ENCODE results near the gene MTMR6.

Gene MTMR6

GRCh38 chr13:25231517-25231916 is 55.8 kb downstream of the MTMR6 start:
- TF ChIP-seq ZBTB7A (IDR thresholded peaks at IDR 0.05; ENCODE audit: low read depth) (no peak), TEAD4 (IDR thresholded peaks at IDR 0.05) (no peak), CEBPB (IDR thresholded peaks at IDR 0.05) (no peak), EP300 (IDR thresholded peaks at IDR 0.05; ENCODE audit: borderline replicate concordance) (no peak), CREB1 (IDR thresholded peaks at IDR 0.05; ENCODE audit: low read depth) (no peak), REST (IDR thresholded peaks at IDR 0.05; ENCODE audit: low read depth) (no peak), TCF12 (IDR thresholded peaks at IDR 0.05; ENCODE audit: low read depth) (no peak), MAX (IDR thresholded peaks at IDR 0.05) (no peak), TAF1 (IDR thresholded peaks at IDR 0.05; ENCODE audit: low read depth) (no peak), YY1 (IDR thresholded peaks at IDR 0.05; ENCODE audit: low read depth) (no peak), RAD21 (IDR thresholded peaks at IDR 0.05; ENCODE audit: low read depth) (no peak), NFIC (IDR thresholded peaks at IDR 0.05) (no peak), FOXM1 (IDR thresholded peaks at IDR 0.05; ENCODE audit: borderline replicate concordance, low read depth) (no peak), EGR1 (IDR thresholded peaks at IDR 0.05) (no peak), USF1 (IDR thresholded peaks at IDR 0.05) (no peak)

- no peak for TF ChIP-seq TCF12 (IDR thresholded peaks at IDR 0.05; ENCODE audit: low read depth)
- TF ChIP-seq RAD21 (IDR thresholded peaks at IDR 0.05; ENCODE audit: low read depth): no peak
- no peak for TF ChIP-seq REST (IDR thresholded peaks at IDR 0.05; ENCODE audit: low read depth)
- TF ChIP-seq EP300 (IDR thresholded peaks at IDR 0.05; ENCODE audit: borderline replicate concordance): no peak
Measured at GRCh38 chr13:25227690-25228089, 59.6 kb downstream of the MTMR6 start.

- no peak for TF ChIP-seq FOXM1 (IDR thresholded peaks at IDR 0.05; ENCODE audit: borderline replicate concordance, low read depth)
- no peak for TF ChIP-seq MAX (IDR thresholded peaks at IDR 0.05)
- TF ChIP-seq EGR1 (IDR thresholded peaks at IDR 0.05): no peak
- TF ChIP-seq TEAD4 (IDR thresholded peaks at IDR 0.05): no peak
- no peak for TF ChIP-seq CEBPB (IDR thresholded peaks at IDR 0.05)
- TF ChIP-seq YY1 (IDR thresholded peaks at IDR 0.05; ENCODE audit: low read depth): no peak
- TF ChIP-seq REST (IDR thresholded peaks at IDR 0.05; ENCODE audit: low read depth): no peak
- no peak for TF ChIP-seq EP300 (IDR thresholded peaks at IDR 0.05; ENCODE audit: borderline replicate concordance)
- TF ChIP-seq NFIC (IDR thresholded peaks at IDR 0.05): no peak
- TF ChIP-seq TCF12 (IDR thresholded peaks at IDR 0.05; ENCODE audit: low read depth): no peak
- no peak for TF ChIP-seq RAD21 (IDR thresholded peaks at IDR 0.05; ENCODE audit: low read depth)
- TF ChIP-seq CREB1 (IDR thresholded peaks at IDR 0.05; ENCODE audit: low read depth): no peak
- no peak for TF ChIP-seq USF1 (IDR thresholded peaks at IDR 0.05)
- TF ChIP-seq TAF1 (IDR thresholded peaks at IDR 0.05; ENCODE audit: low read depth): no peak
- no peak for TF ChIP-seq ZBTB7A (IDR thresholded peaks at IDR 0.05; ENCODE audit: low read depth)
Measured at GRCh38 chr13:25225970-25226369, 61.3 kb downstream of the MTMR6 start.

GRCh38 chr13:25224151-25224550 is 63.1 kb downstream of the MTMR6 start:
- TF ChIP-seq CREB1 (IDR thresholded peaks at IDR 0.05; ENCODE audit: low read depth) (no peak), ZBTB7A (IDR thresholded peaks at IDR 0.05; ENCODE audit: low read depth) (no peak), MAX (IDR thresholded peaks at IDR 0.05) (no peak), FOXM1 (IDR thresholded peaks at IDR 0.05; ENCODE audit: borderline replicate concordance, low read depth) (no peak), TAF1 (IDR thresholded peaks at IDR 0.05; ENCODE audit: low read depth) (no peak), RAD21 (IDR thresholded peaks at IDR 0.05; ENCODE audit: low read depth) (no peak), TEAD4 (IDR thresholded peaks at IDR 0.05) (no peak), NFIC (IDR thresholded peaks at IDR 0.05) (no peak), REST (IDR thresholded peaks at IDR 0.05; ENCODE audit: low read depth) (no peak), EP300 (IDR thresholded peaks at IDR 0.05; ENCODE audit: borderline replicate concordance) (no peak), YY1 (IDR thresholded peaks at IDR 0.05; ENCODE audit: low read depth) (no peak), CEBPB (IDR thresholded peaks at IDR 0.05) (no peak), EGR1 (IDR thresholded peaks at IDR 0.05) (no peak), TCF12 (IDR thresholded peaks at IDR 0.05; ENCODE audit: low read depth) (no peak), USF1 (IDR thresholded peaks at IDR 0.05) (no peak)
